Mucosa of rectum (tissue), 2 donors: ENCODE results near the gene NBAS.

Experiments
- H3K27ac ChIP-seq, 2 donors: one replicate each; pipeline ENCODE4 v1.7.0; 2013; ENCODE audit warnings: inconsistent platforms in 2 of 2, low read depth in 2 of 2, low read length in 2 of 2
- H3K27me3 ChIP-seq, 2 donors: one replicate each; pipeline ENCODE4 v1.7.0; 2013; ENCODE audit warnings: low read length in 2 of 2; ENCODE audit not compliant: control insufficient read depth in 2 of 2, insufficient read depth in 2 of 2
- H3K36me3 ChIP-seq, 2 donors: one replicate each; pipeline ENCODE4 v1.7.0; 2013; ENCODE audit warnings: low read length in 2 of 2; ENCODE audit not compliant: control insufficient read depth in 2 of 2, insufficient read depth in 2 of 2
- H3K4me1 ChIP-seq, 2 donors: one replicate each; pipeline ENCODE4 v1.7.0; 2013; ENCODE audit warnings: low read length in 2 of 2, mild to moderate bottlenecking in 1 of 2; ENCODE audit not compliant: control insufficient read depth in 2 of 2, insufficient read depth in 2 of 2
- H3K4me3 ChIP-seq, 2 donors: one replicate each; pipeline ENCODE4 v1.7.0; 2013; ENCODE audit warnings: low read length in 2 of 2
- H3K9ac ChIP-seq, 2 donors: one replicate each; pipeline ENCODE4 v1.7.0; 2013; ENCODE audit warnings: low read length in 2 of 2, low read depth in 1 of 2, mild to moderate bottlenecking in 1 of 2
- H3K9me3 ChIP-seq, 2 donors: one replicate each; pipeline ENCODE4 v1.7.0; 2013; ENCODE audit warnings: low read length in 2 of 2; ENCODE audit not compliant: control insufficient read depth in 2 of 2
- donor health status: healthy.
- donor health status: Normal muscosa, but diverticular disease.

Gene NBAS

GRCh38 chr2:15560988-15561573, at the start of gene NBAS:
TSS of gene NBAS (minus strand) at chr2:15561334. CDS start at chr2:15561304, 30 bp downstream.
- Histone ChIP-seq H3K36me3 (no peaks in the 10 kb centered on the region), H3K27ac (peak within 1 kb of the TSS; percentile 63 to 73), H3K9ac (peak within 1 kb of the TSS; percentile 73 to 85), H3K4me3 (peak within 1 kb of the TSS; percentile 81 to 97), H3K9me3 (no peaks in the 10 kb centered on the region), H3K27me3 (no peaks in the 10 kb centered on the region), H3K4me1 (peaks cover 2 to 10% of the 10 kb centered on the region in 2 donors)

- peaks cover 47 to 50% of the 10 kb centered on the region in 2 donors for H3K36me3 ChIP-seq
- no peak overlapping the region for H3K9ac ChIP-seq
- no peaks in the 10 kb centered on the region for H3K4me1 ChIP-seq
- H3K4me3 ChIP-seq, result no peak overlapping the region
- no peaks in the 10 kb centered on the region for H3K27me3 ChIP-seq
- no peaks in the 10 kb centered on the region for H3K9me3 ChIP-seq
- no peak overlapping the region for H3K27ac ChIP-seq
These were observed 49.4 kb upstream of the NBAS start for GRCh38 chr2:15610430-15610952.

- Histone ChIP-seq H3K27ac (no peak overlapping the region), H3K4me3 (no peak overlapping the region), H3K9me3 (no peaks in the 10 kb centered on the region), H3K4me1 (no peaks in the 10 kb centered on the region), H3K36me3 (peaks cover 53 to 56% of the 10 kb centered on the region in 2 donors), H3K9ac (no peak overlapping the region), H3K27me3 (no peaks in the 10 kb centered on the region)
These were observed 48.4 kb upstream of the NBAS start for GRCh38 chr2:15609341-15610042.

GRCh38 chr2:15608392-15608761, 47.2 kb upstream of the NBAS start:
- H3K9ac ChIP-seq, result no peak overlapping the region
- H3K4me3 ChIP-seq, result no peak overlapping the region
- no peaks in the 10 kb centered on the region for H3K27me3 ChIP-seq
- H3K36me3 ChIP-seq, result peaks cover 56 to 60% of the 10 kb centered on the region in 2 donors
- H3K27ac ChIP-seq, result no peak overlapping the region
- no peaks in the 10 kb centered on the region for H3K9me3 ChIP-seq
- no peaks in the 10 kb centered on the region for H3K4me1 ChIP-seq

- H3K36me3 ChIP-seq, result peaks cover 61 to 63% of the 10 kb centered on the region in 2 donors
- no peaks in the 10 kb centered on the region for H3K9me3 ChIP-seq
- no peak overlapping the region for H3K27ac ChIP-seq
These were observed 46.7 kb upstream of the NBAS start for GRCh38 chr2:15607709-15608391.

GRCh38 chr2:15606481-15607441, 45.6 kb upstream of the NBAS start:
- H3K4me3 ChIP-seq, result no peak overlapping the region
- H3K9ac ChIP-seq, result no peak overlapping the region
- no peak overlapping the region for H3K27ac ChIP-seq
- H3K27me3 ChIP-seq, result no peaks in the 10 kb centered on the region
- no peaks in the 10 kb centered on the region for H3K9me3 ChIP-seq
- H3K4me1 ChIP-seq, result no peaks in the 10 kb centered on the region
- H3K36me3 ChIP-seq, result peaks cover 70 to 74% of the 10 kb centered on the region in 2 donors

More at GRCh38 chr2:15607709-15608391, 46.7 kb upstream of the NBAS start:
- Histone ChIP-seq H3K9ac (no peak overlapping the region), H3K27me3 (no peaks in the 10 kb centered on the region), H3K4me1 (no peaks in the 10 kb centered on the region), H3K4me3 (no peak overlapping the region)

- Histone ChIP-seq H3K4me3 (no peak overlapping the region), H3K9ac (no peak overlapping the region), H3K4me1 (no peaks in the 10 kb centered on the region), H3K27me3 (no peaks in the 10 kb centered on the region), H3K36me3 (peaks cover 78 to 84% of the 10 kb centered on the region in 2 donors), H3K9me3 (no peaks in the 10 kb centered on the region), H3K27ac (no peak overlapping the region)
These were observed 44.6 kb upstream of the NBAS start for GRCh38 chr2:15605721-15606120.

- no peaks in the 10 kb centered on the region for H3K4me1 ChIP-seq
- peaks cover 77 to 88% of the 10 kb centered on the region in 2 donors for H3K36me3 ChIP-seq
- H3K27me3 ChIP-seq, result no peaks in the 10 kb centered on the region
- no peak overlapping the region for H3K9ac ChIP-seq
- no peak overlapping the region for H3K27ac ChIP-seq
- H3K4me3 ChIP-seq, result no peak overlapping the region
- no peaks in the 10 kb centered on the region for H3K9me3 ChIP-seq
These were observed 42.8 kb upstream of the NBAS start for GRCh38 chr2:15603948-15604347.

GRCh38 chr2:15603044-15603765, 42.1 kb upstream of the NBAS start:
- no peak overlapping the region for H3K9ac ChIP-seq
- H3K27ac ChIP-seq, result no peak overlapping the region
- H3K27me3 ChIP-seq, result no peaks in the 10 kb centered on the region
- H3K9me3 ChIP-seq, result no peaks in the 10 kb centered on the region
- H3K4me3 ChIP-seq, result no peak overlapping the region
- peaks cover 76 to 89% of the 10 kb centered on the region in 2 donors for H3K36me3 ChIP-seq
- no peaks in the 10 kb centered on the region for H3K4me1 ChIP-seq
